Lower lobe of right lung (tissue), 2 donors: ENCODE measurements around the gene BPI. TPM values are rescaled to one million over a fixed set of nuclear protein-coding genes. Genes with fewer than 3 reads are reported as not detected.

Source experiments
- ATAC-seq, 2 donors: fragments of 200-7000 bp; cut with Tn5 transposase; one replicate each; pipeline ENCODE4 v1.9.1; 2020 to 2022; ENCODE audit warnings: mild to moderate bottlenecking in 2 of 2, moderate library complexity in 2 of 2
- DNase-seq: peaks from one replicate; pipeline ENCODE4 v3.0.0-alpha.2; 2020
- H3K27ac ChIP-seq: fragments of 200-600 bp; one replicate; pipeline ENCODE4 v1.8.0; 2022
- H3K27me3 ChIP-seq: fragments of 200-600 bp; one replicate; pipeline ENCODE4 v1.8.0; 2022; ENCODE audit warnings: low read depth
- H3K36me3 ChIP-seq: fragments of 200-600 bp; one replicate; pipeline ENCODE4 v1.8.0; 2022; ENCODE audit warnings: mild to moderate bottlenecking
- H3K4me1 ChIP-seq: fragments of 200-600 bp; one replicate; pipeline ENCODE4 v1.8.0; 2022
- H3K4me3 ChIP-seq: fragments of 200-600 bp; one replicate; pipeline ENCODE4 v1.8.0; 2022; ENCODE audit warnings: mild to moderate bottlenecking
- H3K9me3 ChIP-seq: fragments of 200-600 bp; one replicate; pipeline ENCODE4 v1.8.0; 2022
- intact Hi-C: fragments of 100-400 bp; cut with DNase I; formaldehyde crosslinking; loops from one replicate; pipeline ENCODE4 v1.11.0; 2022
- total RNA-seq: library from RNA; stranded (reverse); fragmentation: NEBNext Ultra II Directional; extraction: Animal tissue kit (Norgen Biotek cat#: 25700); gene quantifications from one replicate; pipeline ENCODE4 v1.2.1, GENCODE V29; 2021
- TF ChIP-seq, protein P1 (sequence below): fragments of 200-600 bp; IDR thresholded peaks from one replicate; pipeline ENCODE4 v1.8.0; 2022; ENCODE audit warnings: antibody characterized with exemption, mild to moderate bottlenecking
- donor health status: DM: no; HTN: yes; CAD: no; lungs with severe emphysema.

BPI gene
- total RNA-seq, 1 donor from 2014 or later, result 0.44 TPM

DNA sequence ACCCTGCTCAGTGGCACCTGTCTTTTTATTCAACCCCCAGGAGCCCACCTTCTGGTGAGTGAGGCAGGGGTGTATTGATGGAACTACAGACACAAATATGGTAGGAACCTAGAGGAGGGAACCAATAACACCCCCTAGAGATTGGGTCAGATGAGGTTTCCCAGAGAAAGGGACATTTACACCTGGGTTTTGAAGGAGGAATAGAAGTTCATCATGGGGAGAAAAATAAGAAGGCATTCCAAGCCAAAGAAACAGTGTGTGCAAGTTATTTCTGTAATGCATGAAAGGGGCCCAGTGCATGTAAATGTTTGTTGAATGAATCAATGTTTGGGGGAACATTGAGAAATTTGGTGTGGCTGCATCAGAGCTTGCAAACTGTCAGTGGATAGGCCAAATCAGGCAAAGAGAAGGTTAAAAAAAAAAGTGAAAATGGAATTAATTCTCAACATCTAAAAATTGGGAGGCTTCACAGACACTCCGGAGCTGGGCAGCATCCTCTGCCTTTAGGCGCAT lies 32.3 kb upstream of the BPI start:
- intact Hi-C loops, result no loop called here
- H3K4me3 ChIP-seq, result no peak overlapping the region
- ATAC-seq (no peak), DNase-seq (no peak)
- TF ChIP-seq, protein P1, sequence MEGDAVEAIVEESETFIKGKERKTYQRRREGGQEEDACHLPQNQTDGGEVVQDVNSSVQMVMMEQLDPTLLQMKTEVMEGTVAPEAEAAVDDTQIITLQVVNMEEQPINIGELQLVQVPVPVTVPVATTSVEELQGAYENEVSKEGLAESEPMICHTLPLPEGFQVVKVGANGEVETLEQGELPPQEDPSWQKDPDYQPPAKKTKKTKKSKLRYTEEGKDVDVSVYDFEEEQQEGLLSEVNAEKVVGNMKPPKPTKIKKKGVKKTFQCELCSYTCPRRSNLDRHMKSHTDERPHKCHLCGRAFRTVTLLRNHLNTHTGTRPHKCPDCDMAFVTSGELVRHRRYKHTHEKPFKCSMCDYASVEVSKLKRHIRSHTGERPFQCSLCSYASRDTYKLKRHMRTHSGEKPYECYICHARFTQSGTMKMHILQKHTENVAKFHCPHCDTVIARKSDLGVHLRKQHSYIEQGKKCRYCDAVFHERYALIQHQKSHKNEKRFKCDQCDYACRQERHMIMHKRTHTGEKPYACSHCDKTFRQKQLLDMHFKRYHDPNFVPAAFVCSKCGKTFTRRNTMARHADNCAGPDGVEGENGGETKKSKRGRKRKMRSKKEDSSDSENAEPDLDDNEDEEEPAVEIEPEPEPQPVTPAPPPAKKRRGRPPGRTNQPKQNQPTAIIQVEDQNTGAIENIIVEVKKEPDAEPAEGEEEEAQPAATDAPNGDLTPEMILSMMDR, result no peak
- no peaks in the 10 kb centered on the region for H3K36me3 ChIP-seq
- H3K4me1 ChIP-seq, result peaks cover 5% of the 10 kb centered on the region
- no peaks in the 10 kb centered on the region for H3K9me3 ChIP-seq
- no peaks in the 10 kb centered on the region for H3K27me3 ChIP-seq
- H3K27ac ChIP-seq, result no peak overlapping the region

- no peak overlapping the region for H3K4me3 ChIP-seq
- no peak overlapping the region for H3K27ac ChIP-seq
- no peak for ATAC-seq
- intact Hi-C loops, result no loop called here
- H3K27me3 ChIP-seq, result no peaks in the 10 kb centered on the region
- H3K4me1 ChIP-seq, result peaks cover 5% of the 10 kb centered on the region
- TF ChIP-seq, protein P1, result no peak
- H3K9me3 ChIP-seq, result no peaks in the 10 kb centered on the region
- no peaks in the 10 kb centered on the region for H3K36me3 ChIP-seq
- DNase-seq, result no peak
Measured at GRCh38 chr20:38272398-38272797, 31.6 kb upstream of the BPI start.

DNA sequence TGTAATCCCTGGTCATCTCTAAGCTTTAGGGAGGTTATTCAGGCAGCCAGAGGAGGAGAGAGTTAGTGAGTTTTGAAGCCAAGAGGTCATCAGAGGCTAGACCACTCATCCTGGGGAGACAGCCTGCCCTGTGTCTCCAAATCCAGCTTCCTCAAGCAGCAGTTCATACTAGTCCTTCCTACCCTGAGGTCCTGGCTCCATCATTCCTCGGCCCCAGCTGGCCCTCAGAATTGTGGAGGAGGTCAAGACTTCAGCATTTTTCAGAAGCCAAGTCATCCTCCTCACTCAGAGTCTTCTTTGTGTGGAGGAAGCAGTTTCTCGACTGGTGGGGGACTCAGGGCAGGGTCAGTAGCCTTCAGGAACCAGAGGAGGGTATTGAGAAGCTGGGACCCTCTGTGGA lies 31.0 kb upstream of the BPI start:
- Histone ChIP-seq H3K4me3 (no peak overlapping the region), H3K36me3 (no peaks in the 10 kb centered on the region), H3K27ac (no peak overlapping the region), H3K27me3 (no peaks in the 10 kb centered on the region), H3K9me3 (no peaks in the 10 kb centered on the region), H3K4me1 (peaks cover 5% of the 10 kb centered on the region)
- DNase-seq (no peak), ATAC-seq (no peak)
- intact Hi-C loops, result no loop called here
- TF ChIP-seq, protein P1, result no peak

DNA sequence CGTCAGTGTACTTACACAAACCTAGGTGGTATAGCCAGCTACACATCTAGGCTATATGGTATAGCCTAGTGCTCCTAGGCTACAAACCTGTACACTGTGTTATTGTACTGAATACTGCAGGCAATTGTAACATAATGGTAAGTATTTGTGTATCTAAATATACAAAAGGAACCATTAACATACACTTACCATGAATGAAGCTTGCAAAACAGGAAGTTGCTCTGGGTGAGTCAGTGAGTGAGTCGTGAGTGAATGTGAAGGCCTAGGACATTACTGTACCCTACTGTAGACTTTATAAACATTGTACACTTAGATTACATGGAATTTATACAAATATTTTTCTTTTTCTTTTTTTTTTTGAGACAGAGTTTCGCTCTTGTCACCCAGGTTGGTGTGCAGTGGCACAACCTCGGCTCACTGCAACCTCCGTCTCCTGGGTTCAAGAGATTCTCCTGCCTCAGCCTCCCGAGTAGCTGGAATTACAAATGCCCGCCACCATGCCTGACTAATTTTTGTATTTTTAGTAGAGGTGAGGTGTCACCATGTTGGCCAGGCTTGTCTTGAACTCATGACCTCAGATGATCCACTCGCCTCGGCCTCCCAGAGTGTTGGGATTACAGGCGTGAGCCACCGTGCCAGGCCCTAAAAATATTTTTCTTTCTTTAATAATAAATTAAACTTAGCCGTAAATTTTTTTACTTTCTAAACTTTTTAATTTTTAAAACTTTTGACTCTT lies 28.0 kb upstream of the BPI start:
- ATAC-seq (no peak), DNase-seq (no peak)
- no peaks in the 10 kb centered on the region for H3K36me3 ChIP-seq
- no peak overlapping the region for H3K4me3 ChIP-seq
- H3K27me3 ChIP-seq, result no peaks in the 10 kb centered on the region
- H3K4me1 ChIP-seq, result peaks cover 5% of the 10 kb centered on the region
- H3K9me3 ChIP-seq, result no peaks in the 10 kb centered on the region
- H3K27ac ChIP-seq, result no peak overlapping the region
- TF ChIP-seq, protein P1, result no peak
- intact Hi-C loops, result no loop called here

- DNase-seq (no peak), ATAC-seq (no peak)
- H3K27me3 ChIP-seq, result no peaks in the 10 kb centered on the region
- H3K27ac ChIP-seq, result no peak overlapping the region
- H3K36me3 ChIP-seq, result no peaks in the 10 kb centered on the region
- H3K9me3 ChIP-seq, result no peaks in the 10 kb centered on the region
- TF ChIP-seq, protein P1, result no peak
- no peak overlapping the region for H3K4me3 ChIP-seq
- intact Hi-C loops, result no loop called here
- H3K4me1 ChIP-seq, result no peaks in the 10 kb centered on the region
Measured at GRCh38 chr20:38277285-38277684, 26.7 kb upstream of the BPI start.
